HEK293 (cell line): ENCODE measurements around the gene TBC1D5.

Experiments used
- CTCF ChIA-PET: fragments of 350-600 bp; formaldehyde crosslinking; extraction: SDS; loops from one replicate; lab custom pipeline; 2021; ENCODE audit warnings: antibody characterized with exemption; lab: Yijun Ruan, JAX
- POLR2A ChIA-PET: fragments of 300-600 bp; formaldehyde crosslinking; extraction: SDS; loops from one replicate; lab custom pipeline; 2020; ENCODE audit warnings: antibody characterized with exemption, inconsistent platforms; lab: Yijun Ruan, JAX
- H3K27ac ChIP-seq: fragments of 200-500 bp; sonication (Bioruptor generic); 2 replicates; pipeline ENCODE4 v1.5.1; 2014; ENCODE audit warnings: low read depth, low read length, control low read depth, inconsistent platforms; ENCODE audit errors: extremely low read depth
- H3K36me3 ChIP-seq, 2 experiments: fragments of 200-500 bp in 1 of 2; sonication (Bioruptor generic) in 1 of 2; 1 replicate in 1 of 2; 2 replicates in 1 of 2; pipeline ENCODE4 v1.5.1; 2014 to 2017; ENCODE audit warnings: inconsistent platforms in 2 of 2, low read length in 2 of 2; ENCODE audit not compliant: control insufficient read depth in 2 of 2, insufficient read depth in 1 of 2
- H3K4me1 ChIP-seq: fragments of 200-500 bp; sonication (Bioruptor generic); 2 replicates; pipeline ENCODE4 v1.5.1; 2014; ENCODE audit warnings: mild to moderate bottlenecking, low read length, inconsistent platforms; ENCODE audit not compliant: control insufficient read depth, insufficient read depth
- H3K4me3 ChIP-seq: 2 replicates; pipeline ENCODE4 v1.5.1; 2011; ENCODE audit warnings: low read depth, mild to moderate bottlenecking, control low read depth, low read length, moderate library complexity
- H3K9me3 ChIP-seq: fragments of 200-500 bp; sonication (Bioruptor generic); 2 replicates; pipeline ENCODE4 v1.5.1; 2014; ENCODE audit warnings: low read depth, low read length, inconsistent platforms; ENCODE audit not compliant: control insufficient read depth, insufficient read depth
- EGR2 ChIP-seq: fragments of 450-650 bp; formaldehyde crosslinking; IDR thresholded peaks from 2 replicates; pipeline ENCODE4 v1.5.1; 2016; ENCODE audit warnings: low read depth, missing biosample characterization, missing genetic modification characterization
- GLI4 ChIP-seq: fragments of 450-650 bp; formaldehyde crosslinking; IDR thresholded peaks from 2 replicates; pipeline ENCODE4 v1.5.1; 2016; ENCODE audit warnings: missing biosample characterization, missing genetic modification characterization
- GLIS1 ChIP-seq: fragments of 450-650 bp; formaldehyde crosslinking; IDR thresholded peaks from 2 replicates; pipeline ENCODE4 v1.5.1; 2016; ENCODE audit warnings: missing biosample characterization, missing genetic modification characterization
- KLF8 ChIP-seq: fragments of 450-650 bp; formaldehyde crosslinking; IDR thresholded peaks from 2 replicates; pipeline ENCODE4 v1.5.1; 2016; ENCODE audit warnings: missing biosample characterization, missing genetic modification characterization
- RBAK ChIP-seq: fragments of 450-650 bp; formaldehyde crosslinking; IDR thresholded peaks from 2 replicates; pipeline ENCODE4 v1.5.1; 2016; ENCODE audit warnings: missing biosample characterization, missing genetic modification characterization
- SP2 ChIP-seq: fragments of 450-650 bp; formaldehyde crosslinking; IDR thresholded peaks from 2 replicates; pipeline ENCODE4 v1.5.1; 2016; ENCODE audit warnings: missing biosample characterization, missing genetic modification characterization
- ZBTB48 ChIP-seq: fragments of 450-650 bp; formaldehyde crosslinking; IDR thresholded peaks from 2 replicates; pipeline ENCODE4 v1.5.1; 2016; ENCODE audit warnings: missing biosample characterization, missing genetic modification characterization
- ZBTB8A ChIP-seq: fragments of 450-650 bp; formaldehyde crosslinking; IDR thresholded peaks from 2 replicates; pipeline ENCODE4 v1.5.1; 2016; ENCODE audit warnings: missing biosample characterization, missing genetic modification characterization
- ZNF169 ChIP-seq: fragments of 450-650 bp; formaldehyde crosslinking; IDR thresholded peaks from 2 replicates; pipeline ENCODE4 v1.5.1; 2016; ENCODE audit warnings: missing biosample characterization, missing genetic modification characterization
- ZNF311 ChIP-seq: fragments of 450-650 bp; formaldehyde crosslinking; IDR thresholded peaks from 2 replicates; pipeline ENCODE4 v1.5.1; 2017; ENCODE audit warnings: missing biosample characterization, missing genetic modification characterization, borderline replicate concordance
- ZNF354C ChIP-seq: fragments of 450-650 bp; formaldehyde crosslinking; IDR thresholded peaks from 2 replicates; pipeline ENCODE4 v1.5.1; 2016; ENCODE audit warnings: missing biosample characterization, missing genetic modification characterization, low read depth, borderline replicate concordance
- ZNF366 ChIP-seq: fragments of 450-650 bp; formaldehyde crosslinking; conservative IDR thresholded peaks from 2 replicates; pipeline ENCODE4 v1.5.1; 2016; ENCODE audit warnings: missing biosample characterization, missing genetic modification characterization
- ZNF513 ChIP-seq: fragments of 450-650 bp; IDR thresholded peaks from 2 replicates; pipeline ENCODE4 v1.5.1; 2018; ENCODE audit warnings: missing biosample characterization, missing genetic modification characterization
- ZNF549 ChIP-seq: fragments of 450-650 bp; IDR thresholded peaks from 2 replicates; pipeline ENCODE4 v1.5.1; 2018; ENCODE audit warnings: missing biosample characterization, missing genetic modification characterization, mild to moderate bottlenecking, inconsistent platforms, moderate library complexity
- ZNF558 ChIP-seq: fragments of 450-650 bp; formaldehyde crosslinking; IDR thresholded peaks from 2 replicates; pipeline ENCODE4 v1.5.1; 2016; ENCODE audit warnings: missing biosample characterization, missing genetic modification characterization
- ZNF791 ChIP-seq: fragments of 450-650 bp; formaldehyde crosslinking; IDR thresholded peaks from 2 replicates; pipeline ENCODE4 v1.5.1; 2016; ENCODE audit warnings: missing biosample characterization, missing genetic modification characterization
- TF ChIP-seq, protein P1 (sequence below): fragments of 450-650 bp; formaldehyde crosslinking; IDR thresholded peaks from 2 replicates; pipeline ENCODE4 v1.5.1; 2017; ENCODE audit warnings: missing biosample characterization, missing genetic modification characterization
- TF ChIP-seq, protein P2 (sequence below): fragments of 450-650 bp; formaldehyde crosslinking; IDR thresholded peaks from 2 replicates; pipeline ENCODE4 v1.5.1; 2016; ENCODE audit warnings: missing biosample characterization, missing genetic modification characterization
- TF ChIP-seq, protein P3 (sequence below): fragments of 450-650 bp; formaldehyde crosslinking; IDR thresholded peaks from 2 replicates; pipeline ENCODE4 v1.5.0; 2017; ENCODE audit warnings: missing biosample characterization, missing genetic modification characterization, borderline replicate concordance

The TBC1D5 gene

DNA sequence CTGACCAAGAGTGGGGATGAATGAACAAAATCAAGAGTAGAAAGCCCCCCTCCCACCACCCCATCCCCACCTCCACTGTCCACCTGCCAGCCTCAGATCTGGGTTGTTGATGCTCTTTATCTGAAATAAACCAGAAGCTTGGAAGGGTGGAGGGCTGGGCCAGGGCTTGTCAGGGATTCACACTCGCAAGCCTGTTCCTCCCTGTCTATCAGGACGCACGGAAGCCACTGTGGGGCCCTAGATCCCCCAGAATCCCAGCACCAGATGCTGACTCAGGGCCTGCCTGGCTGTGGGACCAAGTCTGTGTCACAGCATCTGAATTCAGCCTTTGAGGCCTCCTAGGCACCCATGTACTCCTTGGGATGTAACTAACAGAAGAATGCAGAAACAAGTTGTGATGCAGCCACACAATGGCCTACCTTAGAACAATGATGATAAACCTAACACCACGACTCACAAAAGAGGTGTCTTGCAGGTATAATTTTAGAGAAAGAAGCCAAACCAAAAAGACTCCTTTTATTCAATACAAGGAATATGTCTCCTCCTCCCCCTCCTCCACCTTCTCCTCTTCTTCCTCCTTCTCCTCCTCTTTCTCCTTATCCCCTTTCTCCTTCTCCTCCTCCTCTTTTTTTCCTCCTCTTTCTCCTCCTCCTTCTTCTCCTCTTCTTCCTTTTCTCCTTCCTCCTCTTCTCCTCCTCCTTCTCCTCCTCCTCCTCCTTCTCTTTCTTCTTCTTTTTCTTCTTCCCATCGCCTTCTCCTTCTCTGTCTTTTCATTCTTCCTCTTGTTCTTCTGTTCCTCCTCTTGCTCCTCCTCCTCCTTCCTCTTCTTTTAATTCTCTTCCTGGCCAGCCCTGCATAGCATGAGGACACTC lies 623.0 kb downstream of the TBC1D5 start:
- ChIA-PET CTCF (no interaction called here), POLR2A (no interaction called here)
- no peaks in the 10 kb centered on the region for H3K4me1 ChIP-seq
- TF ChIP-seq ZNF366 (tag by site-specific recombination) (peak; percentile 57), EGR2 (tag by site-specific recombination) (0 out of 2 replicates have a peak, but pooled peaks have one; percentile 9), ZNF549 (no peak), ZNF513 (peak; percentile 20; the same call in 1 of the 2 replicates)
- TF ChIP-seq, protein P1, sequence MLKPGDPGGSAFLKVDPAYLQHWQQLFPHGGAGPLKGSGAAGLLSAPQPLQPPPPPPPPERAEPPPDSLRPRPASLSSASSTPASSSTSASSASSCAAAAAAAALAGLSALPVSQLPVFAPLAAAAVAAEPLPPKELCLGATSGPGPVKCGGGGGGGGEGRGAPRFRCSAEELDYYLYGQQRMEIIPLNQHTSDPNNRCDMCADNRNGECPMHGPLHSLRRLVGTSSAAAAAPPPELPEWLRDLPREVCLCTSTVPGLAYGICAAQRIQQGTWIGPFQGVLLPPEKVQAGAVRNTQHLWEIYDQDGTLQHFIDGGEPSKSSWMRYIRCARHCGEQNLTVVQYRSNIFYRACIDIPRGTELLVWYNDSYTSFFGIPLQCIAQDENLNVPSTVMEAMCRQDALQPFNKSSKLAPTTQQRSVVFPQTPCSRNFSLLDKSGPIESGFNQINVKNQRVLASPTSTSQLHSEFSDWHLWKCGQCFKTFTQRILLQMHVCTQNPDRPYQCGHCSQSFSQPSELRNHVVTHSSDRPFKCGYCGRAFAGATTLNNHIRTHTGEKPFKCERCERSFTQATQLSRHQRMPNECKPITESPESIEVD (tag by site-specific recombination) = no peak
- H3K4me3 ChIP-seq = no peak overlapping the region
- H3K9me3 ChIP-seq = no peaks in the 10 kb centered on the region
- no peaks in the 10 kb centered on the region for H3K36me3 ChIP-seq
- no peak overlapping the region for H3K27ac ChIP-seq

DNA sequence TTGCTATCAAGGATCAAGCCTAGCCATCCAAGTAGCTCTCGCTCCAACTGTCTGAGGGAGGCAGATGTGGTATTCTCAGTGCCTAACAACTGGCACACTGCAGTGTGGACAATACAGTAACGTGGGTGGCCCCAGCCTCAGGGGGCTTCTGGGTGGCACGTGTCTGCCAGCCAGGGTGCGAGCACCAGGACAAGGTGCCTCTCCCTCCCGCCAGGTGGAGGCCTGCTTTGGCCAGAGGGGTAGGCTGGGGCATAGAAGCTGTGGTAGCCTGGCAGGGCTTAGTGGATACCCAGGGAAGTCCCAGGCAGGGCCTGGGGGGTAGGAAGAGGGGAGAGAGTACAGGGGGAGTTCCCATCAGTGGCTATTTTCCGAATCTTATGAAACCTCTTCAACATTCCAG lies 623.7 kb downstream of the TBC1D5 start:
- H3K4me1 ChIP-seq = no peaks in the 10 kb centered on the region
- ChIA-PET POLR2A (no interaction called here), CTCF (no interaction called here)
- no peak overlapping the region for H3K4me3 ChIP-seq
- H3K27ac ChIP-seq = no peak overlapping the region
- TF ChIP-seq SP2 (tag by site-specific recombination) (no peak), KLF8 (tag by site-specific recombination) (no peak)
- no peaks in the 10 kb centered on the region for H3K36me3 ChIP-seq
- no peaks in the 10 kb centered on the region for H3K9me3 ChIP-seq

GRCh38 chr3:17116007-17116600 lies 626.3 kb downstream of the TBC1D5 start:
- Histone ChIP-seq H3K27ac (no peak overlapping the region), H3K9me3 (no peaks in the 10 kb centered on the region), H3K36me3 (no peaks in the 10 kb centered on the region), H3K4me1 (no peaks in the 10 kb centered on the region), H3K4me3 (no peak overlapping the region)
- CTCF ChIA-PET = no interaction called here
- POLR2A ChIA-PET = no interaction called here
- TF ChIP-seq ZBTB48 = no peak
- no peak for TF ChIP-seq ZNF169 (tag by site-specific recombination)
- TF ChIP-seq ZNF354C = no peak
- TF ChIP-seq ZNF311 (tag by site-specific recombination) = no peak
- TF ChIP-seq, protein P2, sequence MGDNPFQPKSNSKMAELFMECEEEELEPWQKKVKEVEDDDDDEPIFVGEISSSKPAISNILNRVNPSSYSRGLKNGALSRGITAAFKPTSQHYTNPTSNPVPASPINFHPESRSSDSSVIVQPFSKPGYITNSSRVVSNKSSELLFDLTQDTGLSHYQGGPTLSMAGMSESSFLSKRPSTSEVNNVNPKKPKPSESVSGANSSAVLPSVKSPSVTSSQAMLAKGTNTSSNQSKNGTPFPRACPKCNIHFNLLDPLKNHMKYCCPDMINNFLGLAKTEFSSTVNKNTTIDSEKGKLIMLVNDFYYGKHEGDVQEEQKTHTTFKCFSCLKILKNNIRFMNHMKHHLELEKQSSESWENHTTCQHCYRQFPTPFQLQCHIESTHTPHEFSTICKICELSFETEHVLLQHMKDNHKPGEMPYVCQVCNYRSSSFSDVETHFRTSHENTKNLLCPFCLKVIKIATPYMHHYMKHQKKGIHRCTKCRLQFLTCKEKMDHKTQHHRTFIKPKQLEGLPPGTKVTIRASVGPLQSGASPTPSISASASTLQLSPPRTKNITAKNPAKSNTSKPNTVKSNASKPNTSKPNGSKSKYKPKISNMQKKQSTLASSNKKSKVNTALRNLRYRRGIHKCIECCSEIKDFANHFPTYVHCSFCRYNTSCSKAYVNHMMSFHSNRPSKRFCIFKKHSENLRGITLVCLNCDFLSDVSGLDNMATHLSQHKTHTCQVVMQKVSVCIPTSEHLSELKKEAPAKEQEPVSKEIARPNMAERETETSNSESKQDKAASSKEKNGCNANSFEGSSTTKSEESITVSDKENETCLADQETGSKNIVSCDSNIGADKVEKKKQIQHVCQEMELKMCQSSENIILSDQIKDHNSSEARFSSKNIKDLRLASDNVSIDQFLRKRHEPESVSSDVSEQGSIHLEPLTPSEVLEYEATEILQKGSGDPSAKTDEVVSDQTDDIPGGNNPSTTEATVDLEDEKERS (tag by site-specific recombination) = no peak
- no peak for TF ChIP-seq RBAK (tag by site-specific recombination)
- no peak for TF ChIP-seq ZNF558 (tag by site-specific recombination)
- TF ChIP-seq, protein P3, sequence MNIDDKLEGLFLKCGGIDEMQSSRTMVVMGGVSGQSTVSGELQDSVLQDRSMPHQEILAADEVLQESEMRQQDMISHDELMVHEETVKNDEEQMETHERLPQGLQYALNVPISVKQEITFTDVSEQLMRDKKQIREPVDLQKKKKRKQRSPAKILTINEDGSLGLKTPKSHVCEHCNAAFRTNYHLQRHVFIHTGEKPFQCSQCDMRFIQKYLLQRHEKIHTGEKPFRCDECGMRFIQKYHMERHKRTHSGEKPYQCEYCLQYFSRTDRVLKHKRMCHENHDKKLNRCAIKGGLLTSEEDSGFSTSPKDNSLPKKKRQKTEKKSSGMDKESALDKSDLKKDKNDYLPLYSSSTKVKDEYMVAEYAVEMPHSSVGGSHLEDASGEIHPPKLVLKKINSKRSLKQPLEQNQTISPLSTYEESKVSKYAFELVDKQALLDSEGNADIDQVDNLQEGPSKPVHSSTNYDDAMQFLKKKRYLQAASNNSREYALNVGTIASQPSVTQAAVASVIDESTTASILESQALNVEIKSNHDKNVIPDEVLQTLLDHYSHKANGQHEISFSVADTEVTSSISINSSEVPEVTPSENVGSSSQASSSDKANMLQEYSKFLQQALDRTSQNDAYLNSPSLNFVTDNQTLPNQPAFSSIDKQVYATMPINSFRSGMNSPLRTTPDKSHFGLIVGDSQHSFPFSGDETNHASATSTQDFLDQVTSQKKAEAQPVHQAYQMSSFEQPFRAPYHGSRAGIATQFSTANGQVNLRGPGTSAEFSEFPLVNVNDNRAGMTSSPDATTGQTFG (tag by site-specific recombination) = no peak
- no peak for TF ChIP-seq ZNF791
- TF ChIP-seq ZBTB8A (tag by site-specific recombination) = no peak
- TF ChIP-seq, protein P1 (tag by site-specific recombination) = no peak
- TF ChIP-seq GLI4 (tag by site-specific recombination) = no peak
- TF ChIP-seq GLIS1 (tag by site-specific recombination) = no peak
